Fibroblast of gingiva (primary cell): ENCODE results near the gene ACOT4.
"Not testable (repeated sequence)": the region's sequence is repeated elsewhere in the genome, so short reads cannot be mapped to it uniquely, and the experiment has no call there.

Experiments
- DNase-seq: peaks from one replicate; pipeline ENCODE4 v3.0.0-alpha.2; 2011; ENCODE audit warnings: low read depth

The ACOT4 gene

DNA sequence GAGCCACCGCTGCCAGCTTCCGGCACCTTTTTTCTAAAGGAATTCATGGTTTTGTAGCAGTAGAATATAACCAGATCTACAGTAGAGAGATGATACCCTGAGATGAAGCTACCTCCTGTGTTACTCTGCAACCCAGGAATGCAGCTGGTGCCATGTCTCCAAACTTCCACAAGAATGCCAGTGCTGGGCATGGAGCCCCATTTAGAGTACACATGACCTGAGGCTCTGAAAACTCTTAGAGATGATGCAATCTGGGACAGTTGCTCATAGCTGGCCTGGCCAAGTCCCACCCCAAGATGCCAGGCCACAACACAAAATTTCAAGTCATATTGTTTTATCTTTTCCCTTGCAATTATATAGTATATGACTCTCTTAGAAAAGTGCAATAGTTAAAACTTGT lies 14.5 kb upstream of the ACOT4 start:
- not testable (repeated sequence) for DNase-seq

DNA sequence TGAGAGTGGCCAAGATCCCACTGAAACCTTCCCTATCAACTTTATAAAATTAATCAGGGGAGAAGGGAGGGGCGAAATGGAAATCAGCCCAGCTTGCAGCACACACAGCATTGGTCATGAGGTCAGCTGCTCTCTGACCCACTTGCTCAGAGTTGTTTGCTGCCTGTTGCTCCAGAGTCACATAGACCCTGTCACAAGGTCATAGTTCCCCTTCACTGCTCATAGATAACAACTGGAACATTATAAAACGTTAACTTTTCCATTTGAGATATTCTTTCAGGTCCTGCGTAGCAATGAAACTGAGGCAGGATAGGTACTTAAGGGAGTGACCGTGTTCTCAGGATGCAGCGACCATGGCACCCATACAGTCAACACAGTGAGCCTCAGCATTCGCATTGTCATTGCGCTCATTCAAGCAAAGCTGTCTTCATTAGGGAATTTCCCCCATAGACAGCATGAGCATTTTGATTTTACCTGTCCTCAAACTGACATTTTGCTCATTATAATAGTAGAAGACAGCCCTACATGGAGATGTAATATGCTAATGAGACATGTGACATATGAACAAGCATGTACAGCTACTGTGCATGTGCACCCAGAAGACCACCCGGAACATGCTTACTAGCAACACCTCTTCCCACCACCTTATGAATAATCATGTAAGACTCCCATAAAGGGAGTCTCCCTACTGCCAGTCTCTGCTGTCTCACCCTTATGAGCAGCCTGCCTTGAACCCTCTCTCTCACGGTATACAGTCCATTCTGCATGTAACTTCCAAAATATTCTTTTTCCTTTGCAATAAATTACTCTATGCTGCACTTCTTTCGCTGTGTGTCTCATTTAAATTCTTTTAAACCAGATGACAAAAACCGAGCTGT lies 9.3 kb upstream of the ACOT4 start:
- DNase-seq = not testable (repeated sequence)

DNA sequence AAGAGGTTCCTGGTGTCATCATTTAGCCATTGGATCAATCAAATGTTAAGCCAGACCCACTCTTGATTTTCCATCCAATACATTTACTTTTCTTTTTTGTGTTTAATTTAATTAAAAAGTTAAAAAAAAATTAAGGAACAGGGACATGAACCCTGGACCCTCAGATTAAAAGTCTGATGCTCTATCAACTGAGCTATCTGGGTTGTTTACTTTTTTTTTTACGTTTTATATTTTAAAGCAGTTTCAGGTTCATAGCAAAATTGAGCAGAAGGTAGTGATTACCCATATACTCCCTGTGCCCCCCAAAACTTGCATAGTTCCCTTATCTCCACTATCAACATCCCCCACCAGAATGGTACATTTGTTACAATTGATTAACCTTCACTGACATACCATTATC lies 3.0 kb upstream of the ACOT4 start:
- no peak for DNase-seq

DNA sequence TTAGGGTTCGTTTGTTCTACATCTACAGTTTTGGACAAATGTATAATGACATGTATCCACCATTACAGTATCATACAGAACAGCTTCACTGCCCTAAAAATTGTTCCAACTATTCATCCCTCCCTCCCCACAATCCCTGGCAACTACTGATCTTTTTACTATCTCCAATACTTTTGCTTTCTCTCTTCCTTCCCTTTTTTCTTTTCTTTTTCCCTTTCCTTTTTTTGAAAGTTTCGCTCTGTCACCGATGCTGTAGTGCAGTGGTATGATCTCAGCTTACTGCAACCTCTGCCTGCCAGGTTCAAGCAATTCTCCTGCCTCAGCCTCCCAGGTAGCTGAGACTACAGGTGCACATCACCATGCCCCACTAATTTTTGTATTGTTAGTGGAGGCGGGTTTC lies 2.6 kb upstream of the ACOT4 start:
- no peak for DNase-seq

DNA sequence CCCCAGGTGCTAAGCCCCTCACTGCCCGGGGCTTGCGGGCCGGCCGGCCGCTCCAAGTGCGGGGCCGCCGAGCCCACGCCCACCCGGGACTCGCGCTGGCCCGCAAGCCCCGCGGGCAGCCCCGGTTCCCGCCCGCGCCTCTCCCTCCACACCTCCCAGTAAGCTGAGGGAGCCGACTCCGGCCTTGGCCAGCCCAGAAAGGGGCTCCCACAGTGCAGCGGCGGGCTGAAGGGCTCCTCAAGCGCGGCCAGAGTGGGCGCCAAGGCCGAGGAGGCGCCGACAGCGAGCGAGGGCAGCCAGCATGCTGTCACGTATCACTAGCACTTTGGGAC lies 1.0 kb upstream of the ACOT4 start:
- not testable (repeated sequence) for DNase-seq

DNA sequence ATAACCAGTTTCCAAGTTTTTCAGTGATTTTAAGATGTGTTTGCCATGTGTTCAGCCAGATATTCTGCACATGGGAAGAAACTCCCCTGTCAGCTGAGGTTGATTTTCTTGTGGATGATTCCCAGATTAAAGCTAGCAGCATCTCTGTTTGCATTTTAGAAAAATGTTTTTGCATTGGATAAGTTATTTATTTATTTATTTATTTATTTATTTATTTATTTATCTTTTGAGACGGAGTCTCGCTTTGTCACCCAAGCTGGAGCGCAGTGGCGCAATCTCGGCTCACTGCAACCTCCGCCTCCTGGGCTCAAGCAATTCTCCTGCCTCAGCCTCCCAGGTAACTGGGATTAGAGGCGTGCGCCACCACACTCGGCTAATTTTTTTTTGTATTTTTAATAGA lies 2.8 kb downstream of the ACOT4 start:
- DNase-seq = no peak

DNA sequence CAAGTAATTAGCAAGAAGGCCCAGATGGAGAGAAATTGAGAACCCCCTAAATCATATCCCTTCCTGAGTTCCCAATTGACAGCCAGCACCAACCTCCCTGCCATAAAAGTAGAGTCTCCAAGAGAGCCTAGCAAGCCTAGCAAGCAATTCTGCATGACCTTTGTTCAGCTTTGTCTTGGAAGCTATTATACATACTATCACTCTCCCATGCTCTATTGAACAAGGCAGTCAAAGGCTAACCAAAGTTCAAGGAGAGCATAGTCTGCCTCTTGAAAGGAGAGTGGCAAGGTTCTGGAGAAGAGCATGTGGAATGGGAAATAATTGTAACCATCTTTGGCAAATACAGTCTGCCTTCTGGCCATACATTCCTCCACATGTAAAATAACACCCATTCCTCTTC lies 7.8 kb downstream of the ACOT4 start:
- DNase-seq = no peak

DNA sequence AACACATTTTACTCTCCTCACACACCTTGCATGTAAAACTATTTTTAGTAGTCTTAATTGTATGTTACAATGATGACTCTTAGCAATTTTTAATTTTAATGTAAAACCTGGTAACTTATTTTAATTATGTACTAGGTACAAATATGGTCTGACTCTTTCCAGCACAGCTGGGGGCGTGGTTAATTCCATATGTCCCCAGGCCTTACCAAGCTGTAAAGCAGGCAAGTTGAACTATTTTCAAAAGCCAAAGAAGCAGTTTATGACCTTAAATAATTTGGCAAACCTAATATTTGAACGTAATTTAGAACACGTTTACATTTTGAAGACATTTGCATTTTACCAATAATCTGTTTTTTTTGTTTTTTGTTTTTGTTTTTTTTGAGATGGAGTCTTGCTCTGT lies 11.3 kb downstream of the ACOT4 start:
- no peak for DNase-seq

DNA sequence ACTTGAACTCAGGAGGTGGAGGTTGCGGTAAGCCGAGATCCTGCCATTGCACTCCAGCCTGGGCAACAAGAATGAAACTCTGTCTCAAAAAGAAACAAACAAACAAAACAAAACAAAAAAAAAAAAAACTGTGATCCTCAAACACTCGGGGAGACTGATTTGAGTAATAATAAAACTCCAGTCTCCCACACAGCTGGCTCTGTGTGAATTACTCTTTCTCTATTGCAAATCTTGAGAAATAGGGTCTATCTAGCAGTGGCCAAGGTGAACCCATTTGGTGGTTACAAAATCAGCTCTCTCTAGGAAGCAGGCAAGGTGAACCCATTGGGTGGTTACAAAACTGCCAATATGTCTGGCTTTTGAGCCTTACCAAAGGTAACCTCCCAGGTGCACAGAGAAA lies 14.6 kb downstream of the ACOT4 start:
- DNase-seq = no peak

DNA sequence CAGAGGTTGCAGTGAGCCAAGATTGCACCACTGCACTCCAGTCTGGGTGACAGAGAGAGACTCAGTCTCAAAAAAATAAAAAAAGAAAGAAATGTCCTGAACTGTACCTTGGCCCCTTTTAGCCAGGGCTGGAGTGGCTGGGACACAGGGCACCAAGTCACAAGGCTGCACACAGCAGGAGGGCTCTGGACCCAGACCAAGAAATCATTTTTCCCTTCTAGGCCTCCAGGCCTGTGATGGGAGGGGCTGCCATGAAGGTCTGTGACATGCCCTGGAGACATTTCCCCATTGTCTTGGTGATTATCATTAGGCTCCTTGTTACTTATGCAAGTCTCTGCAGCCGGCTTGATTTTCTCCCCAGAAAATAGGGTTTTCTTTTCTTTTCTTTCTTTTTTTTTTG lies 15.6 kb downstream of the ACOT4 start:
- no peak for DNase-seq

DNA sequence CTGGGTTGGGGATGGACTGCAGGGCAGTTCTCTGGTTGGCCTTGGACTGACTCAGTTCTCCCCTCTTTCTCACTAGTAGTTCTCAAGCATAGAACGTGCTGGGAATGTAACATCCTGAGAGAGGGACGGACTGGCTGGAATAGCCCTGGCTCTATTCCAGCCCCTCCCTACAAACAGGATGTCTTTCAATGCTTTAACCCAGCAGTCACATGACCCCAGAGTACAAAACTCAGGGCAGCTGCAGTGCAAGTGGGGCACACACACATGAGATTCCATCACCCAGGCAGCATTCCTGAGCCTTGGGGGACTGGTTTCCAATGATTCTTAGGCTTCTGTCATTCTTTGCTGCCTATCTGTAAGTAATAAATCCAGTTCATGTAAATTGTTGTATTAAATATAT lies 19.0 kb downstream of the ACOT4 start:
- DNase-seq = no peak

DNA sequence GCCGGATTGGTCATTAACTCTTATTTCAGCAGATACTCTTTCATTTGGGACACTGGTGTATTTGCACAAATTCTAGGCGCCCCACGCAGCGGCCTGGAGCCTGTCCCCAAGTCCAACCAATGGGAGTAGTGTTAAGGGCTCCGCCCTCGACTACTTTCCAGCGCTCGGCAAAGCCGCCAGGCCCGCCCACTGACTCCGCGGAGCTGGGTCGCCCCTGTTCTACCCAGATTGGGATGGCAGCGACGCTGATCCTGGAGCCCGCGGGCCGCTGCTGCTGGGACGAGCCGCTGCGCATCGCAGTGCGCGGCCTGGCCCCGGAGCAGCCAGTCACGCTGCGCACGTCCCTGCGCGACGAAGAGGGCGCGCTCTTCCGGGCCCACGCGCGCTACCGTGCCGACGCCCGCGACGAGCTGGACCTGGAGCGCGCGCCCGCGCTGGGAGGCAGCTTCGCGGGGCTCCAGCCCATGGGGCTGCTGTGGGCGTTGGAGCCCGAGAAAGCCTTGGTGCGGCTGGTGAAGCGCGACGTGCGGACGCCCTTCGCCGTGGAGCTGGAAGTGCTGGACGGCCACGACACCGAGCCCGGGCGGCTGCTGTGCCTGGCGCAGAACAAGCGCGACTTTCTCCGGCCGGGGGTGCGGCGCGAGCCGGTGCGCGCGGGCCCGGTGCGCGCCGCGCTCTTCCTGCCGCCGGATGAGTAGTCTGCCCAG lies 20.8 kb downstream of the ACOT4 start, which contains the start of gene ACOT6:
TSS of gene ACOT6 (plus strand) at position 179 of the 707 bp plus-strand sequence. CDS start at position 234, 55 bp downstream.
- DNase-seq = peak; percentile 72

DNA sequence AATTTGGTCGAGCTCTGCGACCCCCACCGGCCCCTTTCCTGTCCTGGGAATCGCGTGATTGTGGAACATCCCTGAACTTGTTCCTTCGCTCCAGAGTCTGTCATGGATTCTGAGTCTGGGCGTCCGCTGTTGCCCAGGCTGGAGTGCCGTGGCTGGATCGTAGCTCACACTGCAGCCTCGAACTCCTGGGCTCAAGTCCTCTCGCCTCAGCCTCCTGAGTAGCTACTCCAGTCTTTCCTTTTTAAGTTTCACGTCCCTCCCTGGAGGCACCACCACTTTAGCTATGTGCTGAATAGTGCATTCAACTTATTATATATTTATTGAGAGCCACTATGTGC lies 21.3 kb downstream of the ACOT4 start:
- peak; percentile 8 for DNase-seq

DNA sequence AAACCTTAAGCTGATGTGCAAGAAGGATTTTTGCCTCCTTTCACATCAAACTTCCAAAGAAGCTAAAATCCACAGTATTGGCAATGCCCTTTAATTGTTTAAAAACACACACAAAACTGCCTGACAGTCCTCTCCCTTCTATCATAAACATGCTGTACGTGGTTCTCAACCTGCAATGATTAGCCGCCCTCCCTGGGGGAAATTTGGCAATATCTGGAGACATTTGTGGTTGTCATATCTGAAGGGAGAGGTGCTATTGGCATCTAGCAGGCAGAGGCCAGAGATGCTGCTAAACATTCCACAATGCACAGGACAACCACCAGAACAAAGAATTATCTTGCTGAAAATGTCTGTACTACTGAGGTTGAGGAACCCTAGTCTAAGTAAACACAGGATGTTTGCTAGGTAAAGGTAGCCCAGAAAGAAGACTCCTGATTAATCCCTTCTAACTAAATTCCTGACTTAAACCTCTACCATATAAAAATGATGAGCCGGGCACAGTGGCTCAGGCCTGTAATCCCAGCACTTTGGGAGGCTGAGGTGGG lies 21.8 kb downstream of the ACOT4 start:
- DNase-seq = no peak

DNA sequence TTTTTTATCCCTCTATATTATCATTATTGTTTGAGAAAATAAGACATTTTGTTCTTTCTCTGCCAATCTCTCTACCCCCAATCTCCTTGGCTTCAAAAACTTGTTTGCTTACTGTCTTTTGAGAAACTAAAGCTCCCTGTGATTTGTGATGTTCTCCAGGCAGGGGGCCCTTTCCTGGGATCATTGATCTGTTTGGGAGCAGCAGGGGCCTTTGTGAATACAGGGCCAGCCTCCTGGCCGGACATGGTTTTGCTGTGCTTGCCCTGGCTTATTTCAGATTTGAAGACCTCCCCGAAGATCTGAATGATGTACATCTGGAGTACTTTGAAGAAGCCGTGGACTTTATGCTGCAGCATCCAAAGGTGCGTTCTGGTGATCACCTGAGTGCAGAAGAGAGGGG lies 25.2 kb downstream of the ACOT4 start:
- no peak for DNase-seq

DNA sequence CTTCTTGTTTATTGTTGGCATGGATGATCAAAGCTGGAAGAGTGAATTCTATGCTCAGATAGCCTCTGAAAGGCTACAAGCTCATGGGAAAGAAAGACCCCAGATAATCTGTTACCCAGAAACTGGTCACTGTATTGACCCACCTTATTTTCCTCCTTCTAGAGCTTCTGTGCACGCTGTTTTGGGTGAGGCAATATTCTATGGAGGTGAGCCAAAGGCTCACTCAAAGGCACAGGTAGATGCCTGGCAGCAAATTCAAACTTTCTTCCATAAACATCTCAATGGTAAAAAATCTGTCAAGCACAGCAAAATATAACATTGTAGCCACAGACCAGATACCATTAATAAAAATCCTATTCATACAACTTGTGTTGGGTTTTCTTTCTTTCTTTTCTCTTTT lies 27.9 kb downstream of the ACOT4 start:
- DNase-seq = no peak

DNA sequence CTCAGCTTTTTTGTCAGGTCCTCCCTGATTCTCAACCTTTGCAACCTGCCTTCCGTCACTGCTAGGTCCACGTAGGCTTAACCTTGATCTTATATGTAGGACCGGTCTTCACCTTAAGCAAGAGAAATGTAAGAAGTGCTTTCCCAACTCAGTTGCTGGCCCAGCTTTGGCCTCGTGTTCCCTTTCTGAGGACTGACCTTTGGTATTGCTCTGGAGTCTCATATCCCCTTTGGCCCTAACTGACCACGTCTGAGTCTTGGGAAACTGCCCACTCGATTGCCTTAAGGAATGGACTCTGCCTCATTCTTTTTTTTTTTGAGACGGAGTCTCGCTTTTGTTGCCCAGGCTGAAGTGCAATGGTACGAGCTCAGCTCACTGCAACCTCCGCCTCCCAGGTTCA lies 28.6 kb downstream of the ACOT4 start:
- no peak for DNase-seq

DNA sequence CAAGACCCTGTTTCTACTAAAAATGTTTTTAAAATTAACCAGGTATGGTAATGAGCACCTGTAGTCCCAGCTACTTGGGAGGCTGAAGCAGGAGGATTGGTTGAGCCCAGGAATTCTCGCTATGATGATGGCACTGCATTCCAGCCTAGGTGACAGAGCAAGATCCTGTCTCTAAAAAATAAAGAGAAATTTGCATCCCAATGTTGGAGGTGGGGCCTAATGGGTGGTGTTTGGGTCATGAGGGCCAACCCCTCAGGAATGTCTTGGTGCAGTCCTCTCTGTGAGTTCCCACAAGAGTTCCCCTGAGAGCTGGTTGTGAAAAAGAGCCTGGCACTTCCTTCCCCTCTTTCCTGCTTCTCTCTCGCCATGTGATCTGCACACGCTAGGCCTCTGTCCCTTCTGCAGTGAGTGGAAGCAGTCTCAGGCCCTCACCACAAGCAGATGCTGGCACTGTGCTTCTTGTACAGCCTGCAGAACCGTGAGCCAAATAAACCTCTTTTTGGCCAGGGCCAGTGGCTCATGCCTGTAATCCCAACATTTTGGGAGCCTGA lies 31.9 kb downstream of the ACOT4 start:
- no peak for DNase-seq

DNA sequence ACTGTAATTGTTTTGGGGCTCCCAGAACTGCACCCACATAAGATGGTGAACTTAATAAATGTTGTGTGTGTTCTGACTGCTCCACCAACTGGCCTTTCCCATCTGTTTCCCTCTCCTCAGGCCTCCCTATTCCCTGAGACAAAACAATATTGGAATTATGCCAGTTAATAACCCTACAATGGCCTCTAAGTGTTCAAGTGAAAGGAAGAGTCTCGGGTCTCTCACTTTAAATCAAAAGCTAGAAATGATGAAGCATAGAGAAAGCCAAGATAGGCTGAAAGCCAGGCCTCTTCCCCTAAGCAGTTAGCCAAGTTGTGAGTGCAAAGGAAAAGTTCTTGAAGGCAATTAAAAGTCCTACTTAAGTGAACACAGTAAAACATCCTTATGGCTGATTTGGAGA lies 34.0 kb downstream of the ACOT4 start:
- no peak for DNase-seq

DNA sequence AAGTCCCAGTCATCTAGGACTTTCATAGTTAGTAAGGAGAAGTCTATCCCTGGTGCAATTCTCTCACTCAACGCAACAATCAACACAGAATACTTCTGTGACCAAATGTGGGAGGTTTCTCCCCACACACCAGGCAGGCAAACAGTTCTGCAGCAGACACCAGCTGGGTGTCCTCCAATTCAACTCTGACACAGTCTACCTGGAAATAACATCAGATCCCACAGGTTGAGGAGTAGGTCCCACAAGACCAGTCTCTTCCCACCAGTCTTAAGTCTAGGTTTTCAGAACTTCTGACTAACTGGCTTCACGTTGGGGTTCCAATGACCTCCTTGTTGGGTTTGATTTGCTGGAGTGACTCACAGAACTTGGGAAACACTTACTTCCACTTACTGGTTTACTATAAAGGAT lies 35.5 kb downstream of the ACOT4 start:
- DNase-seq = no peak

DNA sequence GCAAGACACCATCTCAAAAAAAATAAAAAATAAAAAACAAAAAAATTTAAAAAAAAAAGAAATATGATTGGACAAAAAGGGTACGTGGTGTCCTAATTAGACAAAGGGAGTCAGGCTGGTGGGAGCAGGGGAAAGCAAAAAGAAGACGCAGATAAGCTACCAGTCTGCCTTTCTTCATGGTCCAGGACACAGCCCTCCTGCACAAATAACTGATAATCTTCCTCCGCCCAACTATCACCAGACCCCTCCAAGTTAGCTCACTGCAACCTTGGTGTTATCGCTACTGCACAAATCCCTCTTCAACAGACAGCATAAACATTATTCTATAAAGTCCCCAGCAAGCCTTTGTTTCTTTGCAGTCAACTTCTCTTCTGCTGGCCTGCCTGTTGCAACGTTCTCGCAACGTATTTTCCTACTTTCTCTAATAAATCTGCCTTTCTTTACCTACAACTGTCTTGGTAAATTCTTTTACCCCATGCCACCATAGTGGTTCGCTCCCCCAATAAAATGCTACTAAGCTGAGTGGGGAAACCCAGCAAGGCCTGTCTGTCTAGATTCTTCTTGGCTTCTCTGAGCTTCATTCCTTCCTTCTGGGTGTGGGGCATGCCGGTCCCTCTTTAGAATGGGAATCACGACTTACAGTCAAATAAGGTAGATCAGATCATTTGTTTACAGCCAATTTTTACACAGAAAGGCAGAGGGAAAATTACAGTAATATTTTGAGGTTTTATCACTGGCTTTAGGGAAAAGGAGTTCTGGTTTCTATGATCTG lies 38.5 kb downstream of the ACOT4 start:
- no peak for DNase-seq
